HG02885 (cell line): Measurements from ENCODE around the gene VTI1A.
A peak's percentile ranks its signal among the peaks of the same experiment; 100 is the strongest.
"Not testable (repeated sequence)": the region's sequence is repeated elsewhere in the genome, so short reads cannot be mapped to it uniquely, and the experiment has no call there.

ENCODE experiments used
- ATAC-seq: cut with Tn5 transposase; IDR thresholded peaks from one replicate; pipeline ENCODE4 v1.9.1; 2021; ENCODE audit warnings: mild to moderate bottlenecking; ENCODE audit not compliant: unreplicated experiment, poor library complexity

VTI1A gene

DNA sequence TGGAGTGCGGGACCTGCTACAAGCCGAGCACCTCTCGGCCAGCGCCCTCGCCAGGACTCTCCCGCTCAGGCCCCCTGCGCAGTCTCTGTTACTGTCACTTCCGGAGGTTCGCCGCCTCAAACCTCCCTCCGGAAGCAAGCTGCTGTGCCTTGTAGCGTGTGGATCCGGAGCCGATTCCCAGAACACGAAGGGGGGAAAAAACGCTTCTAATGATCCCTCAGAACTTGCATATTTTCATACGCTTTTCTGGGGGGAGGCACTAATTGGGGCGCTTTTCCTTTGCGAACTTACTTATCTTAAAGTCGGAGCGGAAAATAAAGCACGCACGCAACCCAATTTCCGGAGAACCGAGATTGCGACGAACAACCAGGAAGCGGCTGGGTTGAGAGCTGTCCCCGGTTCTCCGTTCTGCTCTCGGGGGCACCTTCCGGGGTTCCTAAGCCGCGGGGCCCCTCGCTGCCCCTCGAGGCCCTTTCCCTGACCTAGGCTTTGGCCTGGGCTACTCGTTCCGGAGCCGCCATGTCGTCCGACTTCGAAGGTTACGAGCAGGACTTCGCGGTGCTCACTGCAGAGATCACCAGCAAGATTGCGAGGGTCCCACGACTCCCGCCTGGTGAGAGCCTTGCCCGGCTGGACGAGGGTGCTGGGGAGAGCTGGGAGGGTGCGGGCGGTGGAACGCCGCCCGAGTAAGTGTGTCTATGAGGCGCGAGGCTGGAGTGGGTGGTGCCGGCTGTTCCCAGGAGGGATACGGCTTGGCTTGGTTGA is at the start of gene VTI1A, which contains the start of gene ZDHHC6:
Gene VTI1A, plus strand, starts transcription at position 361 of the 765 bp plus-strand sequence. Its CDS starts 159 bp downstream, at position 520.
Gene ZDHHC6, minus strand, starts transcription at position 60 of the 765 bp plus-strand sequence. CDS start 1,478 bp downstream, outside the sequence.
- ATAC-seq: peak; percentile 92

DNA sequence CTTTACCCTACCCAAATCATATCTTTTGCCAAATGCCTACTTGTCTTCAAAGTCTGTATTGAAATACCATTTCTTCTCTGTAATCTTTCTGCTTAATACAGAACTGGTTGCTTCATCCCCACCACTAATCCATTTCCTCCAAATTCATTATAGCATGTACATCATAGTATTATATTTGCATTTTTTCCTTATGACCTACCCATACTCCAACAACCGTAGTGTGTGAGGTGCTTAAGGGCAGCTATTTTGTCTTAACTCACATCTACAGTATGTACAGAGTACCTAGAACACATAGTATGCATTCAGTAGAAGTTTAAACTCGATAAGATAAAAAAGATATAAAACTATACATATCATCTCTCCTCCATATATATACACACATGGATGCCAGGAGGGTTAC is 49.4 kb upstream of the VTI1A start:
- ATAC-seq: no peak

DNA sequence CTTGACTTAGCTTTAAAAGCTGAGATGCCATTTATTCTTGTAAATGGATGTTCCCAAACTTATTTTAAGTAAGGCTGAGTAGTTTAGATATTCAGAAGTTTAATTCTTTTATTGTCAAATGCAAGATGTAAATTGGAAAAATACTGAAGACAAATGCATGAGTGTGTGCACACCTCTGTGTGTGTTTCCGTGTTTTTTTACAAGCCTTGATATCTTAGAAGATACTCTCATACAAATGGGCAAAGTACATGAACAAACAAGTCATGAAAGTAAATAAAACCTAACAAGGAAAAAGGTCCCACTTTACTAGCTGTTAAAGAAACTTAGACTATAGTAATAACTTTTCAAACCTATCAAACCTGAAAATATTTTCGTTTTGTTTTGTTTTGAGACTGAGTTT is 44.1 kb upstream of the VTI1A start:
- ATAC-seq: no peak

DNA sequence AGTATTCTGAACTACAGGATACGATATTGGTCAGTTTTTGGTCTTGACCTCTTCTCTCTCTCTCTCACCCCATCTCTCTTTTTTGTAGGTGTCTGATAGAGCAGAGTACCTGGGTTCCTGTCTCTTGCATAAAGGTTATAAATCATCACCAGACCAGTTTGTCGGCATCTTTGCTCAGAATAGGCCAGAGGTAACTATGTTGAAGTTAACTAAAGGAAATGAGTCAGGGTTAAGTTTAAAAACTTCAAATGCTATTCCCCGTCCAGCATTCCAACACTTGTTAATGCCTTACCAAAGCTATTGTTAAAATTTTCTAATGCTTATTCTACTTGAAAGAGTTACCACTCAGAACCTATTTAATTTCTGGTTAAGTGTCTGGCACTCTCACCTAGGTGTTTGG is 42.4 kb upstream of the VTI1A start:
- no peak for ATAC-seq

DNA sequence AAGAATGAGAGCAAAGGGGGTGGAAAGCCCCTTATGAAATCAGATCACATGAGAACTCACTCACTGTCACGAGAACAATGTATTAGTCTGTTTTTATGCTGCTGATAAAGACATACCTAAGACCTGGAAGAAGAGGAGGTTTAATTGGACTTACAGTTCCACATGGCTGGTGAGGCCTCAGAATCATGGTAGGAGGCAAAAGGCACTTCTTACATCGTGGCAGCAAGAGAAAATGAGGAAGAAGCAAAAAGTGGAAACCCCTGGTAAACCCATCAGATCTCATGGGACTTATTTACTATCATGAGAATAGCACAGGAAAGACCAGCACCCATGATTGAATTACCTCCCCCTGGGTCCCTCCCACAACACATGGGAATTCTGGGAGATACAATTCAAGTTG is 40.2 kb upstream of the VTI1A start:
- not testable (repeated sequence) for ATAC-seq

DNA sequence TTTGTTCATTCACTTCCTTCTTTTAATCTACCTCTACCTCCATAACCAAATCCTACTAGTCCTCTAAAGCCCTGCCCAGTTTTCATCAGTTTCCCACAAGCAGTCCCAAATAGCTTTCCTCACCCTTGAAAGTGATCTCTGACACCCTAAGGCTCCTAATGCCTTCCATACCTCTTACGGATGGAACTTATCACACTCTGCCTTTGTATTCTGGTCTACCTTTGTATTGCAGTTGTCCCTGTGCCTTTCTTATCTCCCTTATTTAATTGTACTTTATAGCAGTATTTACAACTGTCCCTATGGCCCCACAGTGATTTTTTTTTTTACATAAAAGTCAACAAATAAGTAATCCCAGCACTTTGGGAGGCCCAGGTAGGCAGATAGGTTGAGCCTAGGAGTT is 39.3 kb upstream of the VTI1A start:
- ATAC-seq: no peak

DNA sequence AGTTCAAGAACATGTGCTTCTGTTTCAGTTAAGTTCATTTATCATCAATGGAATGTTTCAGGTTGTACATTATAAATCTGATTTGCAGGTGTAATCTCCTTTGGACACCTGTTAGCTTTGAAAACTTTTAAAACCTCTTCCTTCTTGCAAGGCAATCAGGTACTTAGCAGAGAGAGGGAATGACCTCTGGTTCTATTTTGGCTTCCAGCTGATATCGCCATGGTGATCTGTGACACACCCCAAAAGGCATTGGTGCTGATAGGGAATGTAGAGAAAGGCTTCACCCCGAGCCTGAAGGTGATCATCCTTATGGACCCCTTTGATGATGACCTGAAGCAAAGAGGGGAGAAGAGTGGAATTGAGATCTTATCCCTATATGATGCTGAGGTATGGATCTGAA is 37.7 kb upstream of the VTI1A start:
- no peak for ATAC-seq

DNA sequence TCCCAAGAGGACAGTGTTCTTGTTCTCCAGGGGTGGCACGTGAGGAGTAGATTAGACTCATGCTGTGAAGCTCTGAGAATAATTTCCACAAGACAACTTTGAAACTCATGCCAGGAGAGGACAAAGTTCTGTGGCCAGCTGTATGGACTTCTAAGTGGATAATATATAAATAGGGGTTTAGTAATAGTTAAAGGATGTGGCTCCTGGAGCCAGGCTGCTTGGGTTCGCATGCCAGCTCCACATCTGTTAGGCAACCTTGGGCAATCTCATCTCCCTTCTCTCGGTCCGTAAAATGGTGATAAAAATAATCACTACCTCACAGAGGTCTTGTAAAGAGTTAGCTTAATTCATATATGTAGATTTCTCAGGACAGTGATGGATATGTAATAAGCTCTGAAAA is 37.3 kb upstream of the VTI1A start:
- no peak for ATAC-seq

DNA sequence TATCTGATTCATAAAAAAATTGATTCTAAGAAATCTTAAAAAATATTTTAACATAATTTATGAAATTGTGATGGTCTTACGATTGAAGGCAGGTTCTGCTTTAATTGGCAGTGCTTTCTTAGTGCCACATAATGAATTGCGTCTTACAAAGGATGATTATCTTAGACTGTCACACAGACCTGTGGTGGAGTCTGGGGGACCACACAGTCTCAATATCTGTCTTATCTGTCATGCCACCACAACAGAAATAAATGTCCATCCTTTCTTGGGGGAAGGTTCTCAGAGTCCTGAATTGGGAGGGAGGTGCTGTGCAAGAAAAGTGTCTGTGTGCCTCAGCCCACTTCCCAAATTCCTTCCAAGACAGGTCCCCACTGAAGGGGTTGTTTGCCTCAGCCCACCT is 34.3 kb upstream of the VTI1A start:
- no peak for ATAC-seq

DNA sequence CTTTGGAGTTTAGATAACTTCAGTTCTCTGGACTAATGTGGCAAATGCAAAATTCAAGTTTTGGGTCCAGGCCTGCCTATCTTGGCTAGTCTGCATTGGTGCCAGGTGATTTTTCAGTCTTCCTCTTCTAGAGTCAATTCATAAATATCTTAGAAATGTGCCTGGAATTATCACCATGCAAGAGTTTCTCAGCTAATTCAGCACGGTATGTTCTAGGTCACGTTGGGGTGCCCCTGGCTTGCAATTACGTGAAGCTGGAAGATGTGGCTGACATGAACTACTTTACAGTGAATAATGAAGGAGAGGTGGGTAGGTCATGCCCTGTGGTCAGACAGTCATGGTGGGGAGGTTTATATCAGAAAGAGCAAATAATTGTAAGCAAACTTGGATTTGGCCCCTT is 25.3 kb upstream of the VTI1A start:
- no peak for ATAC-seq

DNA sequence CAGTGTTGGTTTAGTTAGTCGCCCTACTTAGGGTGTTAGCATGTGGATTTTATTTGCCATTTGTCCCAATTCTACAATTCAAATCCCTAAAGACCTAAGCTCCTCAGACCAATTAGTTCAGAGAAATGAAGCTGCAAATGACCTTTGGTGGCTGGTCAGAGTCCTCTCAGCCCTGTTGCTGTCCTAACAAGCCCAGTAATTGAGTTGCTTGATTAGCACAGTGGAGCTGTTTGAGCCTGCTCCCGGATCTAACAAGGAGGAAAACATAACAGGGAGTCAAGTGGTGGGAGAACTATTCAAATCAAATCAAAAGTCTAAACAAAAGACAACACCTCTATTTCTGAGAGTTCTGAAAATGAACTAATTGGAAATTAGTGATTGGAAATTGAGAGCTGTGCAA is 22.4 kb upstream of the VTI1A start:
- ATAC-seq: no peak

DNA sequence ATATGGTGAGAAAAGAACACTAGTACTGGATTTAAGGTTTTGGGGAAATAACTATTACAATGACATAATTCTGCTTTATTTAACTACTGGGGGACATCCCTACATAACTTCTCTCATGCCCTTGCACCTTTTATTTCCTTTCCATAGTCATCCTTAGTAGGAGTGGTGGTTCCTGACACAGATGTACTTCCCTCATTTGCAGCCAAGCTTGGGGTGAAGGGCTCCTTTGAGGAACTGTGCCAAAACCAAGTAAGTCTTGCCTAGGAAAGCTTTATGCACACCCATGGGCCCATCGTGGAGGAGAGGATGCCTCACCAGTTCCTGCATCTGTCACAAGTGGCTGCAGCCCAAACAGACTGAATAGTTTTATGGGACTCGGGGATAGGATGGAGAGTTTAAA is 20.9 kb upstream of the VTI1A start:
- no peak for ATAC-seq

DNA sequence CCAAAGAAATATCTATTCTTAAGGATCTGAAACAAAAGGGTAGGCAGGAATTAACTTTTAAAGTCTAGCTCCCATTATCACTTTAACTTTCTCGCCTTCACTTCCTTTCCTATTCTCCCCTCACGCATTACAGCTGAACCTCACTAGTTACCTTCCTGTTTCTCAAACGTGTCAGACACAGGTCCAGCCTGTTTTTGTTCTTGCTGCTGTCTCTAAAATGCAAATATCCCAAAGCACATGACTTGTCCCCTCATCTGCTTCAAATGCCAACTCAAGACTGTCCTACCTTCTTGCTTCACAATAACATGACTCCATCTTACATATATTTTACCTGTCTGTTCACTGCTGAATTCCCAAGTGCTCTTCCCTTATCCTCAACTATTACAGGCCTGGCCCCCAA is 17.9 kb upstream of the VTI1A start:
- peak; percentile 46 for ATAC-seq

DNA sequence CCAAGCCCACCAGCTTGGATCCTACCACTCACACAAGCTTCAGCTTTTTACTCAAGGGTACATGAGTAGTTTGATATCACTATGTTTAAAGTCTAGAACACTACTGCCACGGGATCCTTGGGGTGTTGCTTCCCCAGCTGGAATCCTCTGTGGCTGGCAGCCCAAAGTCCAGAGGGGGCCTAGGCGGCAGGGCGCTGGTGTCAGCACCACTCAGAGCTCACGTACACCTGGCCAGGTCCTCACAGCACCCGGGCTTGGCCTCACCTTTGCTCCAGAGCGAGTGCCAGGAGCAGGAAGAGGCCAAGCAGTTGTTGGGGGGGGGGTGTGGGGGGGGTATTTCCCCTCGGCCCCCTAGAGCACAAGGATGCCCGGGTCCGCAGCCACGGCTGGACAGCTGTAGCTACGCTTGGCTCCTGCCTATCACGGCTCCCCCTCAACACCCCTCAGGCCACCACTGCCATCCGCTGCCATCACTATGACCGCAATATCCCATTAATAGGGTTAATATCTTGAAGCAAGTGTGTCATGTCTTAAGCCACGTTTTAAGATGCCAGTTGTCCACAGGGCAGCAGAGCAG is 17.3 kb upstream of the VTI1A start:
- ATAC-seq: no peak

DNA sequence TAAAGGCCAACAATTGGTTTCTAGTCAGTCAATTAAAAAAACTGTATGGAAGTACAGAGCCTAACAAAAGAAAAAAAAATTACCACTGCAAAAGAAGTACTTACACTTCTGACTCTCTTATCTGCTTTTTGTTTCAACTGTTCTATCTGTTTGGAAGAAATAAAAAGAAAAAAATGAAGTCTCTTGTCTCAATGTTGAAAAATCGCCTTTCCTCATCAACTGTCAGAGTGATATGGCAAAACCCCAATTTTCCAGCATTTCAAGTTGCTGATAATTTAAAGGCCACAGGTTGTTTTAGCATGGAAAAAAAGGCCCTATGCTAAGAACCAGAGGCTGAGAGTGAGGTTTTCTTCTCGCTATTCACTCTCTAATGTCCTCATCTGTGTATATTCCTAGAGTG is 13.9 kb upstream of the VTI1A start:
- no peak for ATAC-seq

DNA sequence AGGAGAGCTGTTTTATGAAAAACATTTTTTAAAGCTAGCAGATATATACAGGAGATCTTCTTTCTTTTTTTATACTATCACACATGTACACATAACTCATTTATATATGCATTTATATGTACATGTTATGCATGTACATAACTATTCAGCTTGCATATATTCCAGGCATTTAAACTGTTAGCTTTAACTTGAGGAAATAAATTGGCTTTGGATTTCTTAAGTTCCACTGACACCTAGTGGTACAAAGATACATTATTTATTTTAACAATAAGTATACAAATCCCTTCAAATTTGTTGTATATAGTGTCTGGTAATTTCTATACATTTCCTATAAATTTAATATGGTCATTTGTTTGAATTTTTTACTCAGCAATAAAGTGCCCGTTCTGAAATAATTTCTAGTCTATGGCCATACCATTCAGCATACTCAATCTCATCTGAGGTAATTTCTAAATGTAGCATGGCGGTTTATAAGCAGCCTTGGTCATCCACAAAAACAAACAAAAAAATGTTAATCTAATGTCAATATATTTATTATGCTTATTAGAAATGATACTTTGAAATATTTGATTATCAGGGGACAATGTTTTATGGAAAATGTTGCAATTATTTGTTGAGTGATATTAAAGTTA is 11.9 kb upstream of the VTI1A start:
- no peak for ATAC-seq

DNA sequence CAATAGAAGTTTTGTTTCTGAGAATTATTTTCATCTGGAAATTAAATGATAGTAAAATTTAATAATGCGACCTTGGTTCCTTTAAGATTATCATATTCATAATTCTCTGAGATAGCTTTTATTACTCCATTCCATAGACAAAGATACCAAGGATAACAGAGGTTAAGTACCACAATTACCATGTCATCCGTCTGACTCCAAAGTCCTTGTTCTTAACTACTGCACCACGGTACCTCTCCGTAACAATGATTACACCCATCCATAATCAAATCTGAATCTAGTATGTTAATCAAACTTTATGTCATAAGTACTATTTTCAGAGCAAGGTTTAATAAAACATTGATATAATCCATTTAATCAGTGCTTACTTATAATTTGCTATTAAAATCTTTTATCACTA is 8.7 kb upstream of the VTI1A start:
- ATAC-seq: no peak

DNA sequence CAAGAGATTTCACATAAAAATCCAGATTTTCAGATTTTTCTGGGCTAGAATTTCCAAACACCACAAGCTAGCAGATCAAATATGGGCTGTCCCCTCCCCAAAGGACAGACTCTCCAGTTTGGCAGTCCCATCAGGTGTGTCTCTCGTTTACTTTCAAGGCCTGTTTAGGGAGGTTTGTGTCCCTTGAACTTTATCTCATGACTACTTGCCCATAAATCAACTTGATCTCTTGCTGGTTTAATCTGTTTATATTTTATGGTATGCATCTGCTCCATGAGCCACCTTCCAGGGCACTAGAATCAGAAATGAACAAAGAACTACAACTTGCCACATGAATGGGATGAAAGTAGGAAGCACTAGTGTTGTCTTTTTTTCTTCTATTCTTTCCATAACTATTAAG is 5.5 kb upstream of the VTI1A start:
- no peak for ATAC-seq

DNA sequence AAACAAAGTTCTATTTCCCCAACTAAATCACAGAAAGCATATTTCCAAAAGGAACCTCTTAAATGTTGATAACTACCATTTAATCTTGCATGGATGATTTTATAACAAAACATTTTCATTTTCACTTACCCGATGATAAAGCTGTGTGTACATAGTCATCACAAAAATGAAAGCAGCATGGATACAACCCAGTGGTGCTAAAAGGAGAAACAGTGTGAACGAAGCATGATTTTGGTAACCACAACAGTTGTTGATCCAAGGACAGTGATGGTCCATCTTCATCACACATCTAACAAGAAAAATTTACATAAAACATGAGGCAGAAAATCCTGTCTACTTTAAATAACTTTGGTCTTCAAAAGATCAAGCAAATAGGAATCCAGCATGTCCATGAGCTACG is 5.0 kb upstream of the VTI1A start:
- ATAC-seq: no peak

DNA sequence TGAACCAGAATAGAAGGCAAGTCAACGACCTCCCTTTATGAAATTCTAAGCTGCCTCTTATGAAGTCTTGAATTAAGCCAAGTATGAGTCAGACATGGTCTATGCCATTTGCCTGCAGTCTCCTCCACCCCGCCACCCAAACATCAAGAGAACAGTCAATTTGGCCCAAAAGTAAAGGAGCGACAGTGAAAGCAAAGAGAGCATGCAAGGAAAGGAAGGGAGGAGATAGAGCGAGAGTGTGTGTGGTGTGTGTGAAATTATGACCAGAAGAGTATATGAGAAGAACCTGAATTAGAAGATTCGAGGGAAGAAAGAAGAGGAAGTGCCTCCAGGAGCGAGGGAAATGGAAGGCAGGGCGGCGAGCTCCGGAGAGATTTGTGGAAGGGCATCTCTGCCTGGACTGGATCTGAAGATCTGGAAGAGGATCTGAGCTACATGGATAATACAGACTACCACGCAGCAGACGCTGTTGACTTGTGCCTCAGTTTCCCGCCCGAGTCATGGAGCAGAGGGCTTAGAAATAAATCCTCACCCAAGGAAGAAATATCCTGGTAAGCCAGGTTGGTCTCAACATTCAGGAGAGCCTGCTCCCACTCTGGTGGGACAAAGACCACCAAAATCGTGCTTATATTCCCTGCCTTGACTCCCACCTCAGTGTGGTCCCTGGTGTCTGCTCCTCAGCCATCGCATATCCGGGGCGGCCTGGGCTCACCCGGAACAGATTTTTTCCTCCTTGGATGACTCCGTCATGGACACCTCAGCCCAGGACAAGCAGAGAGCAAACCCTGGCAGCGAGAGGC is 760 bp upstream of the VTI1A start:
- no peak for ATAC-seq

DNA sequence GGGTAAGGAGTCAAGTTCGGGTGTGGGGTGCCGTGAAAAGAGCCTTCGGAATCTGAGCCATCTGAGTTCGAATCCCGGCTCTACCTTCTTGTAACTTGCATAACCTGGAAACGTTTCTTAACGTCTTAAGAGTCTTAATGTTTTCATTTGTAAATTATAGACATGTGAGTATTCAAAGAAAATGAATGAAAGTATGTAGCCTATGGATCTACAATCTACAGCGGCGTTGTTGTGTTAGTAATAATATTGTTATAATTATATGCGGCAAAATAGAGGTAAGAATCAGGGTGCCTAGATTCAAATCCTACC is 559 bp downstream of the VTI1A start:
- no peak for ATAC-seq
